OCI-LY1 (cell line): ENCODE measurements around the gene PHLDB2.

Source experiments
- H2AFZ ChIP-seq: fragments of 200-600 bp; sonication (generic), shearing (Covaris generic); 2 replicates; pipeline ENCODE4 v1.6.0; 2014; ENCODE audit warnings: antibody characterized with exemption, mild to moderate bottlenecking, low read length
- H3F3A ChIP-seq: fragments of 200-600 bp; sonication (generic), shearing (Covaris generic); 2 replicates; pipeline ENCODE4 v1.6.0; 2014; ENCODE audit warnings: mild to moderate bottlenecking, antibody characterized with exemption, low read length, moderate library complexity; ENCODE audit not compliant: insufficient read depth
- H3K27ac ChIP-seq: fragments of 200-600 bp; sonication (generic); 2 replicates; pipeline ENCODE4 v1.5.1; 2014; ENCODE audit warnings: low read length, mixed run types, mild to moderate bottlenecking, low read depth; ENCODE audit not compliant: poor library complexity, severe bottlenecking
- H3K27me3 ChIP-seq: fragments of 200-600 bp; sonication (generic); 2 replicates; pipeline ENCODE4 v1.6.0; 2014; ENCODE audit warnings: antibody characterized with exemption, mild to moderate bottlenecking, low read length, moderate library complexity; ENCODE audit not compliant: insufficient read depth
- H3K36me3 ChIP-seq: fragments of 200-600 bp; sonication (generic); 2 replicates; pipeline ENCODE4 v1.6.1; 2014; ENCODE audit warnings: mild to moderate bottlenecking, antibody characterized with exemption, low read length, moderate library complexity, mixed read lengths; ENCODE audit not compliant: insufficient read depth
- H3K4me1 ChIP-seq: fragments of 200-600 bp; sonication (generic); 2 replicates; pipeline ENCODE4 v1.5.1; 2014; ENCODE audit warnings: mild to moderate bottlenecking, low read length, moderate library complexity; ENCODE audit not compliant: insufficient read depth, severe bottlenecking
- H3K4me2 ChIP-seq: fragments of 200-600 bp; sonication (generic), shearing (Covaris generic); 2 replicates; pipeline ENCODE4 v1.6.1; 2014; ENCODE audit warnings: low read length
- H3K4me3 ChIP-seq: fragments of 200-600 bp; sonication (generic); 2 replicates; pipeline ENCODE4 v1.5.1; 2014; ENCODE audit warnings: low read length, low read depth, mild to moderate bottlenecking, mixed read lengths; ENCODE audit not compliant: poor library complexity, severe bottlenecking
- H3K79me2 ChIP-seq: fragments of 200-600 bp; shearing (Covaris generic); 2 replicates; pipeline ENCODE4 v1.6.1; 2016; ENCODE audit warnings: mixed run types, low read length, mixed read lengths; ENCODE audit not compliant: insufficient read depth
- H3K9ac ChIP-seq: fragments of 200-600 bp; sonication (generic), shearing (Covaris generic); 2 replicates; pipeline ENCODE4 v1.6.1; 2014; ENCODE audit warnings: mild to moderate bottlenecking, low read length, mixed read lengths
- H3K9me2 ChIP-seq: fragments of 200-600 bp; sonication (generic), shearing (Covaris generic); 2 replicates; pipeline ENCODE4 v1.6.1; 2014; ENCODE audit warnings: low read depth, mild to moderate bottlenecking, low read length, mixed read lengths
- H3K9me3 ChIP-seq: fragments of 200-600 bp; shearing (Covaris generic); 2 replicates; pipeline ENCODE4 v1.6.1; 2014; ENCODE audit warnings: low read length, mixed read lengths
- H4K20me1 ChIP-seq: fragments of 200-600 bp; sonication (generic), shearing (Covaris generic); 2 replicates; pipeline ENCODE4 v1.6.0; 2016; ENCODE audit warnings: mild to moderate bottlenecking, low read length; ENCODE audit not compliant: insufficient read depth
- EZH2 ChIP-seq: fragments of 200-600 bp; sonication (generic), shearing (Covaris generic); IDR thresholded peaks from 2 replicates; pipeline ENCODE4 v1.8.0; 2017; ENCODE audit warnings: borderline replicate concordance, mixed run types, mild to moderate bottlenecking, antibody characterized with exemption, low read length, moderate library complexity, mixed read lengths
- TF ChIP-seq, protein P1 (sequence below): fragments of 200-600 bp; sonication (generic), shearing (Covaris generic); IDR thresholded peaks from 2 replicates; pipeline ENCODE4 v1.5.1; 2017; ENCODE audit warnings: mild to moderate bottlenecking, antibody characterized with exemption, low read length, moderate library complexity, mixed read lengths

Gene PHLDB2

DNA sequence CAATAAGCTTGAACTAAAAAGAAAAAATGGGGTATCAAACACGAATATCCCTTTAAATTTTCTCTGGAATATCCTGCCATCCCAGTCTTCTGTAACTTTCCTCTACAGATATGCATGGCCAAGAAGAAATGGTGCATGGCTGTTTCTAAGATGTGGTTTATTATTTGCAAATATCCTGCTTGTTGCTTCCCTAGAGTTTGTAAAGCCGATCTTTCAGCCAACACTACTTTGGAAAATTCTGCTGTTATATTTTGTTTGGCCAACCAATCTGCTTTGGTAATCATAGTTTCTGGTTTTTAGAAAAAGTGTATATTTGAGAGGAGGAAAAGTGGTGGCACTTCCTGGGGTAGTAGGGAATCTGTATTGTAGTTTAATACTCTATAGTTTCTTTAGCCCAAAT is 13.9 kb downstream of the PHLDB2 start:
- Histone ChIP-seq H3K79me2 (no peaks in the 10 kb centered on the region), H3K4me1 (no peaks in the 10 kb centered on the region), H3K9me2 (no peaks in the 10 kb centered on the region), H3F3A (no peaks in the 10 kb centered on the region), H3K4me2 (no peak overlapping the region), H3K9me3 (no peaks in the 10 kb centered on the region), H3K9ac (no peak overlapping the region), H3K27ac (no peak overlapping the region), H4K20me1 (no peaks in the 10 kb centered on the region), H3K36me3 (no peaks in the 10 kb centered on the region), H3K4me3 (no peak overlapping the region), H3K27me3 (no peaks in the 10 kb centered on the region), H2AFZ (no peak overlapping the region)
- TF ChIP-seq, protein P1, sequence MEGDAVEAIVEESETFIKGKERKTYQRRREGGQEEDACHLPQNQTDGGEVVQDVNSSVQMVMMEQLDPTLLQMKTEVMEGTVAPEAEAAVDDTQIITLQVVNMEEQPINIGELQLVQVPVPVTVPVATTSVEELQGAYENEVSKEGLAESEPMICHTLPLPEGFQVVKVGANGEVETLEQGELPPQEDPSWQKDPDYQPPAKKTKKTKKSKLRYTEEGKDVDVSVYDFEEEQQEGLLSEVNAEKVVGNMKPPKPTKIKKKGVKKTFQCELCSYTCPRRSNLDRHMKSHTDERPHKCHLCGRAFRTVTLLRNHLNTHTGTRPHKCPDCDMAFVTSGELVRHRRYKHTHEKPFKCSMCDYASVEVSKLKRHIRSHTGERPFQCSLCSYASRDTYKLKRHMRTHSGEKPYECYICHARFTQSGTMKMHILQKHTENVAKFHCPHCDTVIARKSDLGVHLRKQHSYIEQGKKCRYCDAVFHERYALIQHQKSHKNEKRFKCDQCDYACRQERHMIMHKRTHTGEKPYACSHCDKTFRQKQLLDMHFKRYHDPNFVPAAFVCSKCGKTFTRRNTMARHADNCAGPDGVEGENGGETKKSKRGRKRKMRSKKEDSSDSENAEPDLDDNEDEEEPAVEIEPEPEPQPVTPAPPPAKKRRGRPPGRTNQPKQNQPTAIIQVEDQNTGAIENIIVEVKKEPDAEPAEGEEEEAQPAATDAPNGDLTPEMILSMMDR = no peak
- TF ChIP-seq EZH2 = no peak

DNA sequence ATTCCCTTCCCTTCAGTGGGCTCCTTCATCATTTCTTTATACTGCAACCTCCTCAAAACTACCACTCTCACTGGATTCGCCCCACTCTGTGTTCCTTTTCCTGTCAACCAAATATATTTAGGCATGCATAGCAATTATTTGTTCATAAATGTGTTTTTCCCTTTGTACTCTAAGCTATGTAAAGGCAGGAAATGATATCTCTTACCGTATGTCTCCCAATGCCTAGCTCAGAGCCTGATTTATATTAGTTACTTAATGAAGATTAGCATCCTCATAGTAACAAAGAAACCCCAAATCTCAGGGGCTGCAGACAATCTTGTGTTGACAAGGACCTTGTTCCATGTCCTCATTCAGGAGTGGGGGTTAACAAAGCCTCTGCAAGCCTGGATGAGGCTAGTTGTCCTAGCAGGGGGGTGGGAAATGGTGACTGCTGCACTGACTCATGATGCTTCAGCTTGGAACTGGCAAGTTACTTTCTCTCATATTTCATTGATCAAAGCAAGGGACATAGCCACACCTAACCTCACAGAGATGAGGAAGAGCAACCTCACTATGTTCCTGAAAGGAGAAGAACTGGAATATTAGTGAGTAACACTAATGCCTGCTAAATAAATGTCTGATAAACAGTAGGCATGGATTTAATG is 15.2 kb downstream of the PHLDB2 start:
- Histone ChIP-seq H3K9me3 (no peaks in the 10 kb centered on the region), H2AFZ (no peak overlapping the region), H3F3A (no peaks in the 10 kb centered on the region), H4K20me1 (no peaks in the 10 kb centered on the region), H3K4me1 (no peaks in the 10 kb centered on the region), H3K79me2 (no peaks in the 10 kb centered on the region), H3K27me3 (no peaks in the 10 kb centered on the region), H3K36me3 (no peaks in the 10 kb centered on the region), H3K9ac (no peak overlapping the region), H3K4me2 (no peak overlapping the region), H3K27ac (no peak overlapping the region), H3K4me3 (no peak overlapping the region), H3K9me2 (no peaks in the 10 kb centered on the region)
- TF ChIP-seq, protein P1 = no peak
- no peak for TF ChIP-seq EZH2

DNA sequence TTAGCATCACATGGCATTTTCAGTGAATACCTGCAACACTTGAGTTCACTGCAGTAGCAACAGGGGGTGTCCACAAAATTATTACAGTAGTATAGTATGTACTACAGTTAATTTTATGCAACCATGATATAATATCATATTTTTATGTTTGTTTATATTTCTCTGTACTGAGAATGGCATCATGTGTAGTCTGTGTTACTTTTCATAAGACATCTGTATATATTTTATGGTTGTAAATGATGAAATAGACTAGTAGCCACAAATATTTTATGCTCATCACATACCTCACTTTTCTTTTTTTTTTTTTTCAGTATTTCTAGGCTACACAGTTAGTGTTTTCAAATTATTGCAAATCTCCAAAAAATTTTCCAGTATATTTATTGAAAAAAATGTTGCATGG is 22.4 kb downstream of the PHLDB2 start:
- Histone ChIP-seq H3K79me2 (no peaks in the 10 kb centered on the region), H3K27me3 (no peaks in the 10 kb centered on the region), H3K4me2 (no peak overlapping the region), H3K36me3 (no peaks in the 10 kb centered on the region), H3K27ac (no peak overlapping the region), H3K4me3 (no peak overlapping the region), H3K9me2 (no peaks in the 10 kb centered on the region), H3K9ac (no peak overlapping the region), H3K9me3 (no peaks in the 10 kb centered on the region), H3F3A (no peaks in the 10 kb centered on the region), H4K20me1 (no peaks in the 10 kb centered on the region), H2AFZ (no peak overlapping the region), H3K4me1 (no peaks in the 10 kb centered on the region)
- TF ChIP-seq, protein P1 = no peak
- TF ChIP-seq EZH2 = no peak
